IMR-90 (cell line): Measurements from ENCODE around the gene LTBP1. TPM values are rescaled to one million over a fixed set of nuclear protein-coding genes. Genes with fewer than 3 reads are reported as not detected.

Experiments
- ATAC-seq: fragments of 200-7000 bp; cut with Tn5 transposase; 2 replicates; pipeline ENCODE4 v1.9.1; 2020; ENCODE audit warnings: low read depth, mild to moderate bottlenecking, moderate library complexity
- BruUV-seq: library from RNA; stranded (reverse); fragments of 400-500 nt; replicated peaks from 2 replicates; lab custom pipeline; 2021; lab: Mats Ljungman, UMichigan
- CTCF ChIA-PET: fragments of 300-600 bp; formaldehyde crosslinking; extraction: SDS; loops from one replicate; lab custom pipeline; 2021; ENCODE audit warnings: antibody characterized with exemption; lab: Yijun Ruan, JAX
- POLR2A ChIA-PET: fragments of 300-600 bp; sonication (Branson Sonifier 250); formaldehyde crosslinking; loops from one replicate; lab custom pipeline; 2022; ENCODE audit warnings: antibody characterized with exemption; ENCODE audit not compliant: unreplicated experiment; lab: Charles Lee
- DNase-seq: peaks from one replicate; pipeline ENCODE4 v3.0.0; 2013
- H2AFZ ChIP-seq: replicated peaks from 2 replicates; pipeline ENCODE3; 2013; ENCODE audit warnings: low read length, mild to moderate bottlenecking; ENCODE audit not compliant: poor library complexity
- H2AK5ac ChIP-seq: 2 replicates; pipeline ENCODE4 v1.6.1; 2013; ENCODE audit warnings: low read depth, low read length, inconsistent platforms
- H2AK9ac ChIP-seq: replicated peaks from 2 replicates; pipeline ENCODE3; 2013; ENCODE audit warnings: mild to moderate bottlenecking, low read depth, low read length, moderate library complexity; ENCODE audit not compliant: poor library complexity
- H2BK120ac ChIP-seq: 2 replicates; pipeline ENCODE4 v1.6.1; 2013; ENCODE audit warnings: low read depth, low read length, inconsistent platforms
- H2BK15ac ChIP-seq: 3 replicates; pipeline ENCODE4 v1.6.1; 2013; ENCODE audit warnings: low read depth, low read length, inconsistent platforms
- H2BK20ac ChIP-seq: 2 replicates; pipeline ENCODE4 v1.6.1; 2013; ENCODE audit warnings: low read depth, mild to moderate bottlenecking, inconsistent platforms, low read length, moderate library complexity
- H2BK5ac ChIP-seq: 2 replicates; pipeline ENCODE4 v1.6.1; 2013; ENCODE audit warnings: mild to moderate bottlenecking, low read depth, low read length, inconsistent platforms; ENCODE audit not compliant: poor library complexity, severe bottlenecking
- H3K14ac ChIP-seq: replicated peaks from 2 replicates; pipeline ENCODE4 v1.6.1; 2013; ENCODE audit warnings: low read depth, low read length, inconsistent platforms
- H3K18ac ChIP-seq: 2 replicates; pipeline ENCODE4 v1.6.1; 2013; ENCODE audit warnings: low read depth, low read length, control low read depth
- H3K23ac ChIP-seq: 2 replicates; pipeline ENCODE4 v1.6.1; 2013; ENCODE audit warnings: low read depth, low read length, inconsistent platforms
- H3K27ac ChIP-seq: 2 replicates; pipeline ENCODE4 v1.5.1; 2013; ENCODE audit warnings: mild to moderate bottlenecking, control low read depth, low read length; ENCODE audit not compliant: insufficient read depth
- H3K27me3 ChIP-seq: 2 replicates; pipeline ENCODE4 v1.6.1; 2013; ENCODE audit warnings: low read length; ENCODE audit not compliant: control insufficient read depth, insufficient read depth
- H3K36me3 ChIP-seq: 2 replicates; pipeline ENCODE4 v1.6.1; 2013; ENCODE audit warnings: low read length, mixed read lengths; ENCODE audit not compliant: control insufficient read depth, insufficient read depth
- H3K4ac ChIP-seq: 2 replicates; pipeline ENCODE4 v1.6.1; 2013; ENCODE audit warnings: low read depth, low read length, inconsistent platforms
- H3K4me1 ChIP-seq: 2 replicates; pipeline ENCODE4 v1.6.1; 2013; ENCODE audit warnings: low read length, mixed read lengths; ENCODE audit not compliant: control insufficient read depth, insufficient read depth
- H3K4me2 ChIP-seq: 2 replicates; pipeline ENCODE4 v1.6.1; 2013; ENCODE audit warnings: low read depth, mild to moderate bottlenecking, control low read depth, low read length, moderate library complexity
- H3K4me3 ChIP-seq: 2 replicates; pipeline ENCODE4 v1.5.1; 2013; ENCODE audit warnings: low read depth, mild to moderate bottlenecking, control low read depth, low read length, moderate library complexity; ENCODE audit not compliant: insufficient read depth
- H3K56ac ChIP-seq: 2 replicates; pipeline ENCODE4 v1.6.1; 2013; ENCODE audit warnings: low read length, inconsistent platforms; ENCODE audit not compliant: insufficient read depth; ENCODE audit errors: extremely low read depth
- H3K79me1 ChIP-seq, 2 experiments: 2 replicates each; pipeline ENCODE4 v1.6.1; 2013; ENCODE audit warnings: low read length in 2 of 2, inconsistent platforms in 1 of 2, low read depth in 1 of 2
- H3K9ac ChIP-seq: 2 replicates; pipeline ENCODE4 v1.6.1; 2013; ENCODE audit warnings: low read depth, low read length, control low read depth
- H3K9me1 ChIP-seq: 2 replicates; pipeline ENCODE4 v1.6.1; 2013; ENCODE audit warnings: low read length, inconsistent platforms; ENCODE audit not compliant: insufficient read depth
- H3K9me3 ChIP-seq: 2 replicates; pipeline ENCODE4 v1.6.1; 2013; ENCODE audit warnings: low read length; ENCODE audit not compliant: control insufficient read depth, insufficient read depth
- H4K20me1 ChIP-seq: 2 replicates; pipeline ENCODE4 v1.6.1; 2013; ENCODE audit warnings: low read length, inconsistent platforms; ENCODE audit not compliant: insufficient read depth
- H4K5ac ChIP-seq: 2 replicates; pipeline ENCODE4 v1.6.1; 2013; ENCODE audit warnings: mild to moderate bottlenecking, low read depth, low read length, control low read depth
- H4K8ac ChIP-seq, 2 experiments: 2 replicates each; pipeline ENCODE4 v1.6.1; 2013; ENCODE audit warnings: low read depth in 2 of 2, low read length in 2 of 2, control low read depth in 1 of 2, inconsistent platforms in 1 of 2
- H4K91ac ChIP-seq: 2 replicates; pipeline ENCODE4 v1.6.1; 2013; ENCODE audit warnings: low read depth, low read length, inconsistent platforms; ENCODE audit not compliant: insufficient read depth
- BHLHE40 ChIP-seq: fragments of 150-350 bp; IDR thresholded peaks from 2 replicates; pipeline ENCODE4 v1.6.1; 2016; ENCODE audit warnings: mild to moderate bottlenecking, low read depth, low read length
- CEBPB ChIP-seq: IDR thresholded peaks from 2 replicates; pipeline ENCODE4 v1.6.1; 2012; ENCODE audit warnings: low read depth, low read length, improper control_type of control experiment
- CHD1 ChIP-seq: IDR thresholded peaks from 2 replicates; pipeline ENCODE4 v1.6.1; 2012; ENCODE audit warnings: low read depth, low read length, improper control_type of control experiment
- FOS ChIP-seq: fragments of 150-350 bp; IDR thresholded peaks from 2 replicates; pipeline ENCODE4 v1.6.1; 2016; ENCODE audit warnings: low read depth, low read length
- MAFK ChIP-seq: IDR thresholded peaks from 2 replicates; pipeline ENCODE4 v1.6.1; 2012; ENCODE audit warnings: low read depth, low read length, improper control_type of control experiment
- MAZ ChIP-seq: IDR thresholded peaks from 2 replicates; pipeline ENCODE4 v1.6.1; 2012; ENCODE audit warnings: low read depth, mild to moderate bottlenecking, low read length, improper control_type of control experiment, moderate library complexity, borderline replicate concordance
- MXI1 ChIP-seq: IDR thresholded peaks from 2 replicates; pipeline ENCODE4 v1.6.1; 2012; ENCODE audit warnings: low read depth, mild to moderate bottlenecking, low read length, moderate library complexity, borderline replicate concordance
- NFE2L2 ChIP-seq: fragments of 150-350 bp; IDR thresholded peaks from 2 replicates; pipeline ENCODE4 v1.6.1; 2016; ENCODE audit warnings: low read depth, mild to moderate bottlenecking, low read length
- POLR2A ChIP-seq: IDR thresholded peaks from 2 replicates; pipeline ENCODE4 v1.6.1; 2012; ENCODE audit warnings: mild to moderate bottlenecking, low read depth, low read length
- RAD21 ChIP-seq: IDR thresholded peaks from 2 replicates; pipeline ENCODE4 v1.6.1; 2012; ENCODE audit warnings: low read length, improper control_type of control experiment
- RCOR1 ChIP-seq: IDR thresholded peaks from 2 replicates; pipeline ENCODE4 v1.6.1; 2012; ENCODE audit warnings: mild to moderate bottlenecking, low read length, improper control_type of control experiment; ENCODE audit not compliant: insufficient replicate concordance
- RFX5 ChIP-seq: IDR thresholded peaks from 2 replicates; pipeline ENCODE4 v1.8.0; 2012; ENCODE audit warnings: low read depth, mild to moderate bottlenecking, low read length, moderate library complexity
- SMC3 ChIP-seq: fragments of 150-350 bp; IDR thresholded peaks from 2 replicates; pipeline ENCODE4 v1.6.1; 2016; ENCODE audit warnings: low read depth, mild to moderate bottlenecking, antibody characterized with exemption, low read length, moderate library complexity
- WGBS, 2 experiments: methylation state at CpG; one replicate each; pipeline versions ENCODE4 v1.1.5 to v1.1.7; 2013; ENCODE audit warnings: missing lambda C conversion rate in 2 of 2; ENCODE audit not compliant: insufficient read length in 1 of 2; ENCODE audit errors: extremely low coverage in 2 of 2; 5-methylcytosine and 5-hydroxymethylcytosine counted together
- dilution Hi-C: fragments of 300-500 bp; cut with HindIII; formaldehyde crosslinking; loops from one replicate; pipeline ENCODE4 v1.14.3; 2018; ENCODE audit warnings: low sequenced_read_pairs; ENCODE audit not compliant: unreplicated experiment
- in situ Hi-C: fragments of 300-500 bp; cut with MboI; formaldehyde crosslinking; loops from 3 replicates; pipeline ENCODE4 v1.14.3; 2019; ENCODE audit warnings: low sequenced_read_pairs, inconsistent platforms, mixed read lengths
- intact Hi-C: fragments of 100-400 bp; cut with micrococcal nuclease; formaldehyde crosslinking; loops from 2 replicates; pipeline ENCODE4 v1.10.0; 2022
- polyA plus RNA-seq, 3 experiments: library from polyadenylated mRNA; depleted of rRNA; stranded (reverse); fragments of >200 nt; gene quantifications; 2 replicates each; pipeline ENCODE4 v1.2.3, GENCODE V29; 2012; ENCODE audit warnings: low replicate concordance in 1 of 3
- total RNA-seq: library from RNA; depleted of rRNA; stranded (reverse); fragments of >200 nt; gene quantifications from 2 replicates; pipeline ENCODE4 v1.2.3, GENCODE V29; 2012
- TF ChIP-seq, protein P1 (sequence below): fragments of 150-350 bp; IDR thresholded peaks from 2 replicates; pipeline ENCODE4 v1.6.1; 2016; ENCODE audit warnings: low read depth, mild to moderate bottlenecking, low read length, moderate library complexity, borderline replicate concordance
- TF ChIP-seq, protein P2 (sequence below): conservative IDR thresholded peaks from 2 replicates; pipeline ENCODE4 v1.5.1; 2012; ENCODE audit warnings: mild to moderate bottlenecking, low read depth, low read length, improper control_type of control experiment
- TF ChIP-seq, protein P3 (sequence below): fragments of 150-350 bp; IDR thresholded peaks from 2 replicates; pipeline ENCODE4 v1.6.1; 2017; ENCODE audit warnings: mild to moderate bottlenecking, antibody characterized with exemption, low read length, low read depth

The LTBP1 gene
- total and polyA plus RNA-seq, 2 of the 4 experiments (the other 2 are of a cell fraction) = 235 to 326 TPM

DNA sequence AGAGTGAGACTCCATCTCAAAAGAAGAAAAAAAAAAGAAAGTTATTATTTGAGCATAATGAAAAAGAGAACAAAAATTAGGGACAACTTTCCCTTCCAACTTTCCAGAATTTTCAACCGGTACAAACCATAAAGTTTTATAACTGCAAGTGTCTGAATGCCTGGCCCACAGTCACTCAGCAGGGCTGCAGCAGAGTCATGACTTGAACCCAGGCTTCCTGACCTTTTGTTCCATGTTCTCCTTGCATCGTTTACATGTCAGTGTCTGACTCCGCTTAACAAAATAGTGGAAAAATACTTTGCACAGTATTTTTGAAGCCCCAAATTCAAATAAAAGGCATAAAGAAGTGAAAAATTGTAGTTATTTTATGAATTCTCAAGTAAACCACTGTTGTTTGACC, 82.7 kb downstream of the LTBP1 start:
- WGBS, 2 experiments = no CpG with 5 or more reads among the region's 3 CpGs
- dilution Hi-C loops (no loop called here), in situ Hi-C loops (loop anchor here (25.0 kb wide), 1 partner anchor 233 kb away; no protein-coding TSS in a partner anchor)

More for the DNA sequence above, 82.7 kb downstream of the LTBP1 start:
- TF ChIP-seq MAZ (no peak), SMC3 (no peak), BHLHE40 (no peak), NFE2L2 (no peak), CEBPB (no peak), CHD1 (no peak), POLR2A (no peak), MAFK (no peak), MXI1 (no peak), FOS (no peak), RAD21 (no peak), RFX5 (no peak), RCOR1 (no peak)
- TF ChIP-seq, protein P1, sequence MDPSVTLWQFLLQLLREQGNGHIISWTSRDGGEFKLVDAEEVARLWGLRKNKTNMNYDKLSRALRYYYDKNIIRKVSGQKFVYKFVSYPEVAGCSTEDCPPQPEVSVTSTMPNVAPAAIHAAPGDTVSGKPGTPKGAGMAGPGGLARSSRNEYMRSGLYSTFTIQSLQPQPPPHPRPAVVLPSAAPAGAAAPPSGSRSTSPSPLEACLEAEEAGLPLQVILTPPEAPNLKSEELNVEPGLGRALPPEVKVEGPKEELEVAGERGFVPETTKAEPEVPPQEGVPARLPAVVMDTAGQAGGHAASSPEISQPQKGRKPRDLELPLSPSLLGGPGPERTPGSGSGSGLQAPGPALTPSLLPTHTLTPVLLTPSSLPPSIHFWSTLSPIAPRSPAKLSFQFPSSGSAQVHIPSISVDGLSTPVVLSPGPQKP = no peak
- TF ChIP-seq, protein P2, sequence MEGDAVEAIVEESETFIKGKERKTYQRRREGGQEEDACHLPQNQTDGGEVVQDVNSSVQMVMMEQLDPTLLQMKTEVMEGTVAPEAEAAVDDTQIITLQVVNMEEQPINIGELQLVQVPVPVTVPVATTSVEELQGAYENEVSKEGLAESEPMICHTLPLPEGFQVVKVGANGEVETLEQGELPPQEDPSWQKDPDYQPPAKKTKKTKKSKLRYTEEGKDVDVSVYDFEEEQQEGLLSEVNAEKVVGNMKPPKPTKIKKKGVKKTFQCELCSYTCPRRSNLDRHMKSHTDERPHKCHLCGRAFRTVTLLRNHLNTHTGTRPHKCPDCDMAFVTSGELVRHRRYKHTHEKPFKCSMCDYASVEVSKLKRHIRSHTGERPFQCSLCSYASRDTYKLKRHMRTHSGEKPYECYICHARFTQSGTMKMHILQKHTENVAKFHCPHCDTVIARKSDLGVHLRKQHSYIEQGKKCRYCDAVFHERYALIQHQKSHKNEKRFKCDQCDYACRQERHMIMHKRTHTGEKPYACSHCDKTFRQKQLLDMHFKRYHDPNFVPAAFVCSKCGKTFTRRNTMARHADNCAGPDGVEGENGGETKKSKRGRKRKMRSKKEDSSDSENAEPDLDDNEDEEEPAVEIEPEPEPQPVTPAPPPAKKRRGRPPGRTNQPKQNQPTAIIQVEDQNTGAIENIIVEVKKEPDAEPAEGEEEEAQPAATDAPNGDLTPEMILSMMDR = no peak
- TF ChIP-seq, protein P3, sequence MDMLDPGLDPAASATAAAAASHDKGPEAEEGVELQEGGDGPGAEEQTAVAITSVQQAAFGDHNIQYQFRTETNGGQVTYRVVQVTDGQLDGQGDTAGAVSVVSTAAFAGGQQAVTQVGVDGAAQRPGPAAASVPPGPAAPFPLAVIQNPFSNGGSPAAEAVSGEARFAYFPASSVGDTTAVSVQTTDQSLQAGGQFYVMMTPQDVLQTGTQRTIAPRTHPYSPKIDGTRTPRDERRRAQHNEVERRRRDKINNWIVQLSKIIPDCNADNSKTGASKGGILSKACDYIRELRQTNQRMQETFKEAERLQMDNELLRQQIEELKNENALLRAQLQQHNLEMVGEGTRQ = no peak
- Histone ChIP-seq H2BK15ac (no peak overlapping the region), H2BK5ac (no peak overlapping the region), H3K4me3 (no peak overlapping the region), H3K4me1 (no peaks in the 10 kb centered on the region; the same call in 1 of the 2 replicates), H4K20me1 (no peaks in the 10 kb centered on the region), H3K23ac (no peak overlapping the region), H4K5ac (no peak overlapping the region), H3K27me3 (no peaks in the 10 kb centered on the region), H2AK5ac (no peak overlapping the region), H3K36me3 (peaks cover 3% of the 10 kb centered on the region; the same call in 1 of the 2 replicates), H2AFZ (no peak overlapping the region), H3K9me3 (0 out of 2 replicates have a peak, but pooled peaks cover 3% of the 10 kb centered on the region), H4K91ac (no peak overlapping the region), H3K4ac (no peak overlapping the region), H3K9me1 (0 out of 2 replicates have a peak, but pooled peaks cover 6% of the 10 kb centered on the region), H3K18ac (no peak overlapping the region), H3K9ac (no peak overlapping the region), H3K56ac (no peak overlapping the region), H3K27ac (no peak overlapping the region), H4K8ac (no peak overlapping the region), H2BK120ac (no peak overlapping the region), H3K79me1 (peaks cover 22 to 26% of the 10 kb centered on the region in 2 experiments), H2BK20ac (no peak overlapping the region), H2AK9ac (no peak overlapping the region), H3K14ac (no peak overlapping the region), H3K4me2 (no peak overlapping the region)
- no TSS peak for BruUV-seq
- DNase-seq = no peak
- ATAC-seq = no peak
- ChIA-PET CTCF (no interaction called here), POLR2A (no interaction called here)
- intact Hi-C loops = no loop called here
